ENCODE measurements around the gene DNAJC30.

GRCh38 chr7:73730485-73730884, 47.2 kb upstream of the DNAJC30 start:
- TF ChIP-seq CTCF (IDR thresholded peaks at IDR 0.05), result no peak
- TF ChIP-seq POLR2A (IDR thresholded peaks at IDR 0.05; ENCODE audit: low read depth), result no peak
- no peak for TF ChIP-seq POLR2AphosphoS5 (IDR thresholded peaks at IDR 0.05)

All from esophagus muscularis mucosa (tissue), 3 donors.